GM21723 (cell line): ENCODE measurements around the gene OTOA.
"Not testable (repeated sequence)": the region's sequence is repeated elsewhere in the genome, so short reads cannot be mapped to it uniquely, and the experiment has no call there.

Experiments
- ATAC-seq: cut with Tn5 transposase; IDR thresholded peaks from one replicate; pipeline ENCODE4 v1.9.1; 2021; ENCODE audit warnings: mild to moderate bottlenecking, moderate library complexity; ENCODE audit not compliant: unreplicated experiment

OTOA gene

DNA sequence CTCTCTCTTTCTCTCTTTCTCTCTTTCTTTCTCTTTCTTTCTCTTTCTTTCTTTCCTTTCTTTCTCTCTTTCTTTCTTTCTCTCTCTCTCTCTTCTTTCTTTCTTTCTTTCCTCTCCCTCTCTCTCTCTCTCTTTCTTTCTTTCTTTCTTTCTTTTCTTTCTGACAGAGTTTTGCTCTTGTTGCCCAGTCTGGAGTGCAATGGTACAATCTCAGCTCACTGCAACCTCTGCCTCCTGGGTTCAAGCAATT lies 50.5 kb downstream of the OTOA start:
- not testable (repeated sequence) for ATAC-seq

GRCh38 chr16:21717608-21718007 lies 53.8 kb downstream of the OTOA start:
- no peak for ATAC-seq

GRCh38 chr16:21719283-21719682 lies 55.5 kb downstream of the OTOA start:
- no peak for ATAC-seq

DNA sequence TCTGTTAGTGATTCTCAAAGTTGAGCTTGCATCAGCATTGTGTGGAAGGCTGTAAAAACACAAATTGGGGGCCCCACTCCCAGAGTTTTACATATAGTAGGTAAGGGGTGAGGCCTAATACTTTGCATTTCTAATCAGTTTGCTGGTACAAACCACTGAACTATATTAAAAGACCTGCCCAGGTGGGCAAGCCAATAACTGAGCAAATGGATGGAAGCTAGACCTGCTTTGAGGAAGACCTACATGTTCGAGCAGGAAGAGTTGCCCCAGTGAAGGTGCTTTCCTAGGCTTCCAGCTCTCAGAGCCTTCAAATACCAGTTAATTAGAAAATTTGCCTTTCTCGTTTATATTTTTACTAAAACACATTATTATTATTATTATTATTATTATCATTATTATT lies 56.8 kb downstream of the OTOA start:
- no peak for ATAC-seq

DNA sequence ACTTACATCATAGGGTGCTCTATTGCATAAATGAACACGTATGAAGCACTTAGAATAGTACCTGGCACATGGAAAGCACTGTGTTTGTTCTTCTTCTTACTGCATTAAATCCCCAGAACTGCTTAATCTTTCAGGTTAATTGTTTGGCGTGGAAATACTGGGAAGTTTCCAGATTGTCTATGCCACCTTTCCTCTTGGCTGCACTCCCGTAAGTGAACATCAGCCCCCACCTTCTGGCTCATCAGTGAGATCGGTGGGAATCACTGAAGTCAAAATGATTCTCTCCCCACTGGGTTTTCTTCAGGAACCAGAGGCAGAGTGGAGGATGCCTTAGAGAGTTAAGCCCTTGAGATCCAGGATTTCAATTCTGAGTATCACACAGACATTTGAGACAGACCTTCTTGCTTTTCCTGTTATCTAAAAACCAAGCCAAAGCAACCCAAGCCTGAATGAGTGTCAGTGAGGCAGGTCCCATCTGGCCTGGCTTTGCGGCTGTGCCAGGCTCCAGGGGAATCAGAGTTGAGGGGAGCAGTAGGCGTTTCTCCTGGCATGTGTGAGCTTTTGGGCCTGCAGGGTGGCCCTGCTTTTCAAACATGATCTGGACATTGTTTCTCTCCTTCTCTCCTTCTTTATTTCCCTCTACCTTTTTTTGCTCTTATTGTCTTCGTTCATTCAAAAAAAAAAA lies 59.1 kb downstream of the OTOA start:
- no peak for ATAC-seq

DNA sequence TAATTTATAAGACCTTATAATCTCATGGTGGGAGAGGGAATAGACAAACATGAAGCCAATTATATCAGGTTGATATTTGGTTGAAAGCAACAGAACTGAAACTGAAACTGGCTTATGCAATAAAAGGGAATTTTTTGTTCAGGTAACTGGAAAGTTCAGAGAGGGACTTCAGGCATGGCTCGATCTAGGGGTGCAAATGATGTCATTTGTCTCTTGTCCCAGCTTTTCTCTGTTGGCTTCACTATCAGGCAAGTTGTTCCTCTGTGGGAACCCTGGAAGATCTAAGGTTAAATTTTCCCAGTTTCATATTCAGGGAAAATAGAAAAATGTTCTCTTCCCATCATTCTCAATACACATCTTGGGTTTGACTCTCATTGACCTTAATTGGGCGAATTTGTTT lies 59.8 kb downstream of the OTOA start:
- no peak for ATAC-seq

- no peak for ATAC-seq
Observed at GRCh38 chr16:21727344-21727743, 63.6 kb downstream of the OTOA start.

GRCh38 chr16:21731233-21731632 lies 67.5 kb downstream of the OTOA start:
- not testable (repeated sequence) for ATAC-seq

GRCh38 chr16:21740637-21741036 lies 76.9 kb downstream of the OTOA start:
- not testable (repeated sequence) for ATAC-seq

- not testable (repeated sequence) for ATAC-seq
Observed at GRCh38 chr16:21756192-21757079, 92.7 kb downstream of the OTOA start.

- peak; percentile 68 for ATAC-seq
Observed at GRCh38 chr16:21757080-21757671, 93.4 kb downstream of the OTOA start.

GRCh38 chr16:21768280-21768679 lies 104.5 kb downstream of the OTOA start:
- not testable (repeated sequence) for ATAC-seq

DNA sequence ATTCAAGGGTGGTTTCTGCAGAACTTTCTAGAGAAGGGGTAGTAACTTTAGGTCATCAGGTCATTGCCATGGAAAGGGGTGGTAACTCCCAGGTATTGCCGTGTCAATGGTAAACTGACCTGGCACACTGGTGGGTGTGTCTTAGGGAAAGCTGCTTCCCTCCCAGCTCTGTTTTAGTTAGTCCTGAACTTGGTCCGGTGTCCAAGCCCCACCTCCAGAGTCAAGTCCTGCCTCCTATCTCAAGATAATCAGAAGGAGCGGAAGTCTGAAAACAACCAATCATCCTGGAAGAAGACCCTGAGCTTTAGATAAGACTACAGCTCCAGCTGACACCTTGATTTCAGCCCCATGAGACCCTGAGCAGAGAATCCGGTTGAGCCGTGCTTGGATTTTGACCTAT lies 105.0 kb downstream of the OTOA start:
- not testable (repeated sequence) for ATAC-seq

GRCh38 chr16:21769284-21769683 lies 105.5 kb downstream of the OTOA start:
- ATAC-seq, result not testable (repeated sequence)

GRCh38 chr16:21770584-21770983 lies 106.8 kb downstream of the OTOA start:
- ATAC-seq, result not testable (repeated sequence)

- ATAC-seq, result not testable (repeated sequence)
Observed at GRCh38 chr16:21772547-21773206, 108.9 kb downstream of the OTOA start.

DNA sequence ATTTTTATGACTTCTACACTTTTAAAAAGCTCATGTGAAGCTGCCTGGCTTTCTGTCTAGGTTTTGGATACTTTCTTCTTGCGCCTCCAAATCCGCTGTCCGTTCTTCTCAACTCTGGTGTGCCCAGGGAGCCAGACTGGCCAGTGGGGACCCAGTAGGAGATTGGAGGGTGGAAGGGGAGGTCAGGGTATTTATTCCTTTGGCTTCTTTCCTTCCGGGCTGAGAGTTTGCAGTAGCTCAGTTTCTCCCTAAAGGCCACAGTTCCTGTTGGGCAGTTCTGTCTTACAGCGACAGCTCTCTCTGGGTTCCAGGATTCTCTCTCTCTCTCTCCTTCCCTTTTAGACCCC lies 109.4 kb downstream of the OTOA start:
- ATAC-seq, result not testable (repeated sequence)

- ATAC-seq, result not testable (repeated sequence)
Observed at GRCh38 chr16:21780525-21780924, 116.8 kb downstream of the OTOA start.

DNA sequence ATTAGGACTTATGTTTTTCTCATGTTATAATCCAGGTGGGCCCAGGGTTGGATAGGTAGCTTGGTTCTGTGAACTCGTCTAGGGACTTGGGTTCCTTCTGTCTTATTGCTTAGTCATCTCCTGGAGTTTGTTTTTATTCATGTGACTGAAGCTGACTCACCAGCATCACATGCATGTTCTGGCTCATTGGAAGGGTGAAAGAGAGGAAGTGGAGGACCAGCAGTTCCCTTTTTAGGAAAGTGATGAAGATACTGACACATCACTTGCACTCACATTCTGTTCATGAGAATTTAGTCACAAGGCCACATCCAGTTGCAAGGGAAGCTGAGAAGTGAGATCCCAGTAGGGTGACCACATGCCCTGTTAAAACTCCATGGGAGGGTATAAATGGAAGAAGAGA lies 126.7 kb downstream of the OTOA start:
- not testable (repeated sequence) for ATAC-seq

- ATAC-seq, result not testable (repeated sequence)
Observed at GRCh38 chr16:21793310-21793709, 129.5 kb downstream of the OTOA start.

DNA sequence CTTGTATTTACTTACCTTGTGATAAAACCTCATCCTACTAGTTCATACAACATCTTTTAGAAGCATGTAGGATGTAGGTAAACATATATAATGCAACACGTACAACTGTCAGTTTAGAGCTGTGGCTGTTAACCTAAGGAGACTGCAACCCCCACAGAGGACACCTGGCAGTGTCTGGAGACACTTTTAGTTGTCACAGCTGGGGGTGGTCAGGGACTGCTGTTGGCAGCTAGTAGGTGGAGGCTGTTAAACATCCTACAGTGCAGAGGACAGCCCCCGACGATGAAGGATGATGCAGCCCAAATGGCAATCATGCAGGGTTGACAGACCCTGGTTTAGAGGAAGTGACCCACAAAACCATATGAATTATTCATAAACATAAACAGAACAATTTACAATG lies 134.8 kb downstream of the OTOA start:
- ATAC-seq, result not testable (repeated sequence)
